ENCODE results near the gene DNAH1. TPM values are rescaled to one million over a fixed set of nuclear protein-coding genes. Genes with fewer than 3 reads are reported as not detected.

The DNAH1 gene
- total RNA-seq, 4 donors from 2014 or later = 1.4 to 6.8 (median 2.0) TPM

- ATAC-seq (no peak), DNase-seq (no peak)
- Histone ChIP-seq H3K4me1 (no peaks in the 10 kb centered on the region), H3K27ac (no peak overlapping the region), H3K9me3 (no peaks in the 10 kb centered on the region), H3K27me3 (no peaks in the 10 kb centered on the region), H3K36me3 (peaks cover 0 to 12% of the 10 kb centered on the region in 2 donors), H3K4me3 (no peak overlapping the region)
- TF ChIP-seq CTCF (IDR thresholded peaks at IDR 0.05 in 4 of 5, conservative IDR thresholded peaks at IDR 0.05 in 1 of 5) = no peak
- no peak for TF ChIP-seq POLR2A (IDR thresholded peaks at IDR 0.05)
- in situ Hi-C loops (cut with MboI; ENCODE audit: low sequenced_read_pairs in 4 of 4) = no loop called here
- intact Hi-C loops (cut with DNase I; ENCODE audit: low total_unique reads) = no loop called here
Measured at GRCh38 chr3:52357151-52358080, 41.3 kb downstream of the DNAH1 start.

DNA sequence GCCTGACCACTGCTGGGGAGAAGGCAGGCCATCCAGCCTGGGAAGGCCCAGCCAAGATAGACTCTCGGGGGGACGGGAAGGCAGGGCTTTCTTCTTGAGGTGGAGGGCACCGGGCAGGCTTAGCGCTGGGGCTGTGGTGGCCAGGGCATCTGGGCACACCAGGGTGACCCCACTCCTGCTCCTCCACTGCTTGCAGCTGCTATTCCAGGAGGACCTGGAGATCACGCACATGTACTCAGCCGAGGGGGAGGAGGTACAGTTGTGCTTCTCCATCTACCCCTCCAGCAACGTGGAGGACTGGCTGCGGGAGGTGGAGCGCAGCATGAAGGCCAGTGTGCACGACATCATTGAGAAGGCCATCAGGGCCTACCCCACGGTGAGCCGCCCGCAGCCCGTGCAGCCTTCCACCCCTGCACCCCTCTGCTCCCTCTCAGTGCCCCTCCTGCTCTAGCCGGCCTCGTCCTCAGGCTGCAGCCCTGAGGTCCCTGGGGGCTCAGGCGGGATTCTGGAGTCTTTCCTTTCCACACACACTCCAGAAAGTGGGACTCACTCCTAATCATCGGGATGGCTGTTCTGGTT, 42.3 kb downstream of the DNAH1 start:
- ATAC-seq = no peak
- Histone ChIP-seq H3K27ac (no peak overlapping the region), H3K27me3 (no peaks in the 10 kb centered on the region), H3K4me3 (no peak overlapping the region), H3K4me1 (no peaks in the 10 kb centered on the region), H3K9me3 (no peaks in the 10 kb centered on the region), H3K36me3 (peaks cover 0 to 8% of the 10 kb centered on the region in 2 donors)
- no peak for DNase-seq
- intact Hi-C loops (cut with DNase I; ENCODE audit: low total_unique reads) = no loop called here
- TF ChIP-seq POLR2A (IDR thresholded peaks at IDR 0.05) (no peak), CTCF (IDR thresholded peaks at IDR 0.05 in 4 of 5, conservative IDR thresholded peaks at IDR 0.05 in 1 of 5) (no peak)
- in situ Hi-C loops (cut with MboI; ENCODE audit: low sequenced_read_pairs in 4 of 4) = no loop called here

DNA sequence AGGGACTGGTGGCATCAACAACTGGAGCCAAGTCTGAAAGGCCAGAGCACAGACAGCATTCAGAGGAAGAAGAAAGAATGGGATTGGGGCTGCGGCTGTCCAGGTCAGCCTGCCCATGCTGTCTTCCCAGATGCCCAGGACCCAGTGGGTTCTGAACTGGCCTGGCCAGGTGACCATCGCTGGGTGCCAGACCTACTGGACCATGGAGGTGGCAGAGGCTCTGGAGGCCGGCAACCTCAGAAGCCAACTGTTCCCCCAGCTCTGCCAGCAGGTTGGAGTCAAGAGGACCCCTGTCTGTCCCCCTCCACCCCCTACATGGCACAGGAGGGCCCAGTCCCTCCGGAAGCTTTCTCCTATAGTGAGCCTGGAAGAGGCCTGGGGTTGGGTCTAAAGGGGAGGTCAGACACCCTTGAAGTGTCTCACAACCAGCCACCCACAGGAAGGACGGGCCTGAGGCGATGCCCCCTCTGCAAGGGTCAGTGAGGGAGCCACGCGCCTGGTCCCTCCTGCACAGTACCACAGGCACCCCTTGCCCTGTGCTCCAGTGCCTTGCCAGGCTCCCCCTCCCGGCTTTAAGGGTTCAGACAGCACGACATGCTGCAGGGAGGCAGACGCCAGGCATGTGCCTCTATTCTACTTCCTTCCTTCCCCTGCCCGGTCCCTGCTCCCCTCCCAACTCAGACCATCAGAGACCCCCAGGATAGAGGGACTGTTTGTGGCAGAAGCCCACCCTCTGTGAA, 43.2 kb downstream of the DNAH1 start:
- no peak overlapping the region for H3K4me3 ChIP-seq
- H3K36me3 ChIP-seq = peaks cover 0 to 7% of the 10 kb centered on the region in 2 donors
- ATAC-seq = no peak
- in situ Hi-C loops (cut with MboI; ENCODE audit: low sequenced_read_pairs in 4 of 4) (no loop called here), intact Hi-C loops (cut with DNase I; ENCODE audit: low total_unique reads) (no loop called here)
- DNase-seq = no peak
- H3K4me1 ChIP-seq = no peaks in the 10 kb centered on the region
- H3K27me3 ChIP-seq = no peaks in the 10 kb centered on the region
- no peaks in the 10 kb centered on the region for H3K9me3 ChIP-seq
- no peak for TF ChIP-seq CTCF (IDR thresholded peaks at IDR 0.05 in 4 of 5, conservative IDR thresholded peaks at IDR 0.05 in 1 of 5)
- TF ChIP-seq POLR2A (IDR thresholded peaks at IDR 0.05) = no peak
- H3K27ac ChIP-seq = no peak overlapping the region

GRCh38 chr3:52361011-52361410, 44.9 kb downstream of the DNAH1 start:
- no peaks in the 10 kb centered on the region for H3K4me1 ChIP-seq
- H3K27me3 ChIP-seq = no peaks in the 10 kb centered on the region
- H3K36me3 ChIP-seq = peaks cover 0 to 7% of the 10 kb centered on the region in 2 donors
- no peak overlapping the region for H3K4me3 ChIP-seq
- H3K27ac ChIP-seq = no peak overlapping the region
- H3K9me3 ChIP-seq = no peaks in the 10 kb centered on the region
- in situ Hi-C loops (cut with MboI; ENCODE audit: low sequenced_read_pairs in 4 of 4) = no loop called here
- ATAC-seq = no peak
- no peak for TF ChIP-seq POLR2A (IDR thresholded peaks at IDR 0.05)
- TF ChIP-seq CTCF (IDR thresholded peaks at IDR 0.05 in 4 of 5, conservative IDR thresholded peaks at IDR 0.05 in 1 of 5) = no peak
- DNase-seq = no peak
- intact Hi-C loops (cut with DNase I; ENCODE audit: low total_unique reads) = no loop called here
